Body of pancreas (tissue), 4 donors: ENCODE data around the gene PPIL4. TPM values are rescaled to one million over a fixed set of nuclear protein-coding genes. Genes with fewer than 3 reads are reported as not detected.

Experiments
- ATAC-seq: fragments of 150-250 bp; one replicate; pipeline ENCODE4 v1.9.1; 2016
- DNase-seq, 4 donors: peaks; one replicate each; pipeline ENCODE4 v3.0.0-alpha.2; 2019
- H3K27ac ChIP-seq, 4 donors: fragments of 200-600 bp; sonication (generic); 1 replicate in 3 of 4; 2 replicates in 1 of 4; pipeline versions ENCODE4 v1.5.1 to v1.6.1; 2016 to 2019; ENCODE audit warnings: mild to moderate bottlenecking in 1 of 4, mixed read lengths in 1 of 4, moderate library complexity in 1 of 4
- H3K27me3 ChIP-seq, 2 donors: fragments of 200-600 bp; sonication (generic); one replicate each; pipeline ENCODE4 v1.6.0; 2016; ENCODE audit warnings: mild to moderate bottlenecking in 1 of 2
- H3K36me3 ChIP-seq, 2 donors: fragments of 200-600 bp; sonication (generic); replicated peaks in 1 of 2; 2 replicates each; pipeline ENCODE4 v1.5.1; 2016; ENCODE audit warnings: low read depth in 2 of 2; ENCODE audit not compliant: insufficient read depth in 1 of 2
- H3K4me1 ChIP-seq: fragments of 200-600 bp; sonication (generic); one replicate; pipeline ENCODE4 v1.6.0; 2016
- H3K4me3 ChIP-seq, 2 donors: fragments of 200-600 bp; sonication (generic); 1 replicate in 1 of 2; 2 replicates in 1 of 2; pipeline ENCODE4 v1.5.1; 2016 to 2019
- H3K9me3 ChIP-seq, 3 donors: fragments of 200-600 bp; sonication (generic); 1 replicate in 2 of 3; 2 replicates in 1 of 3; pipeline ENCODE4 v1.5.1; 2016
- POLR2A ChIP-seq, 3 donors: fragments of 450-650 bp; IDR thresholded peaks; one replicate each; pipeline ENCODE4 v1.6.1; 2016; ENCODE audit warnings: antibody characterized with exemption in 3 of 3, mild to moderate bottlenecking in 2 of 3
- WGBS, 2 donors: methylation state at CpG; one replicate each; pipeline ENCODE4 v1.1.5; 2017; 5-methylcytosine and 5-hydroxymethylcytosine counted together
- intact Hi-C: fragments of 100-400 bp; cut with DNase I; formaldehyde crosslinking; loops from one replicate; pipeline ENCODE4 v1.15.1; 2023
- total RNA-seq, 2 donors: library from RNA; depleted of rRNA; stranded (reverse); fragments of >200 nt; gene quantifications; one replicate each; pipeline ENCODE4 v1.1.0, GENCODE V29; 2016
- TF ChIP-seq, protein P1 (sequence below), 7 experiments: fragments of 450-650 bp in 4 of 7; fragments of 200-600 bp in 3 of 7; sonication (generic) in 3 of 7; IDR thresholded peaks; one replicate each; pipeline ENCODE4 v1.5.1; 2016 to 2019; ENCODE audit warnings: antibody characterized with exemption in 7 of 7

The PPIL4 gene
- total RNA-seq, 2 donors from 2014 or later = 14.5 to 24.1 TPM

DNA sequence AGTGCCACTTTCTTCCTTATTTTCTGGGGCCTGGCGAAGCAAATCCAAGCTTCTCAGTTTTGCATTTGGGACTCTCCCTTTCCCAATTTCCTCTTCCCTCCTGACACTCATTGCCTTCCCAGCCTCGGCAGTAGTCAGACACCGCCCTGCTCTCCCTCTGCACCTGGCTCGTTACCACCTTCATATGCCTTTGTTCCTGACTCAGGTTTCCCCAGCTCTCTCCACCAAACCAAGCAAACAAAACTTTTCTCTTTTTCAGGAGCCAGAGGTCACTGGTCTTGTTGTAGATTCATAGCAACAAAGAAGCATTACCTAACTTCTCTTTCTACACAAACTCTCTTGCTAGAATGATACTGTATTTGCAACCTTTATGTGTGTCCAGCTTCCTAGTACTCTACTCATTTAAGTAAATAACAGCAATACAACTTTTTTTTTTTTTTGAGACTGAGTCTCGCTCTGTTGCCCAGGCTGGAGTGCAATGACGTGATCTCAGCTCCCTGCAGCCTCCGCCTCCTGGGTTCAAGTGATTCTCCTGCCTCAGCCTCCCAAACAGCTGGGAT, 52.0 kb downstream of the PPIL4 start:
- no peak overlapping the region for H3K27ac ChIP-seq
- TF ChIP-seq, protein P1, sequence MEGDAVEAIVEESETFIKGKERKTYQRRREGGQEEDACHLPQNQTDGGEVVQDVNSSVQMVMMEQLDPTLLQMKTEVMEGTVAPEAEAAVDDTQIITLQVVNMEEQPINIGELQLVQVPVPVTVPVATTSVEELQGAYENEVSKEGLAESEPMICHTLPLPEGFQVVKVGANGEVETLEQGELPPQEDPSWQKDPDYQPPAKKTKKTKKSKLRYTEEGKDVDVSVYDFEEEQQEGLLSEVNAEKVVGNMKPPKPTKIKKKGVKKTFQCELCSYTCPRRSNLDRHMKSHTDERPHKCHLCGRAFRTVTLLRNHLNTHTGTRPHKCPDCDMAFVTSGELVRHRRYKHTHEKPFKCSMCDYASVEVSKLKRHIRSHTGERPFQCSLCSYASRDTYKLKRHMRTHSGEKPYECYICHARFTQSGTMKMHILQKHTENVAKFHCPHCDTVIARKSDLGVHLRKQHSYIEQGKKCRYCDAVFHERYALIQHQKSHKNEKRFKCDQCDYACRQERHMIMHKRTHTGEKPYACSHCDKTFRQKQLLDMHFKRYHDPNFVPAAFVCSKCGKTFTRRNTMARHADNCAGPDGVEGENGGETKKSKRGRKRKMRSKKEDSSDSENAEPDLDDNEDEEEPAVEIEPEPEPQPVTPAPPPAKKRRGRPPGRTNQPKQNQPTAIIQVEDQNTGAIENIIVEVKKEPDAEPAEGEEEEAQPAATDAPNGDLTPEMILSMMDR (IDR thresholded peaks at IDR 0.05) = no peak
- no peak for TF ChIP-seq POLR2A (IDR thresholded peaks at IDR 0.05)
- no peak for ATAC-seq

DNA sequence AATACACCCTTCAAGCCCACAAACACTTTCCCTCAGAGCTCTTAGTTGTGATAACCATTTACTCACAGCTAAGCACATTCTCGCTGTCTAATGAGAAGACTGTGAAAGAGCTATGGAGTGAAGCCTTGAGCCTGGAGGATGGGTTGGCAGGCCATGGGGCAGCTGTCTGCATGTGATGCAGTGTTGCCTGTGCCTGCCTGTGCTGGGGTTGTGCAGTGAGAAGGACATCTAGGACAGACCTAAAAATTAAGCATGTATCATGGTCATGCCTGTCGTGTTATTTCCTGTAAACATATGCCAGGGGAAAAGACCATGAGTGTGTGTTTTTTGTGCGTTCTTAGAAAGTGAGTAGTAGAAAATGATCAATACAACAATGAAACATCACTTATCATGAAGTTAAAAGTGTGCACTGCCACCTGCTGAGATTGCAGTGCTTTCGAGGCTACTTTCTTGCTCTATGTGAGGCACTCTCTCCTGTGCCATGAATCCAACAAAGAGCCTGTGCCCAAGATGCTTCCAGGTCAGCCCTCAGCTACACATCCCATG, 53.0 kb downstream of the PPIL4 start:
- intact Hi-C loops = no loop called here
- Histone ChIP-seq H3K27me3 (no peaks in the 10 kb centered on the region), H3K27ac (no peak overlapping the region), H3K9me3 (no peaks in the 10 kb centered on the region), H3K4me1 (no peaks in the 10 kb centered on the region), H3K36me3 (no peaks in the 10 kb centered on the region), H3K4me3 (no peak overlapping the region)
- ATAC-seq = no peak
- no peak for TF ChIP-seq POLR2A (IDR thresholded peaks at IDR 0.05)
- TF ChIP-seq, protein P1 (IDR thresholded peaks at IDR 0.05) = no peak
- DNase-seq = no peak
- WGBS, 2 donors = 71 to 80% methylated on average over 4 of the region's 4 CpGs

More for the DNA sequence above, 52.0 kb downstream of the PPIL4 start:
- H3K36me3 ChIP-seq = no peaks in the 10 kb centered on the region
- no peaks in the 10 kb centered on the region for H3K9me3 ChIP-seq
- DNase-seq = no peak
- intact Hi-C loops = no loop called here
- H3K27me3 ChIP-seq = no peaks in the 10 kb centered on the region
- no peaks in the 10 kb centered on the region for H3K4me1 ChIP-seq
- H3K4me3 ChIP-seq = no peak overlapping the region
- WGBS, 2 donors = 77 to 90% methylated on average over 7 of the region's 7 CpGs

DNA sequence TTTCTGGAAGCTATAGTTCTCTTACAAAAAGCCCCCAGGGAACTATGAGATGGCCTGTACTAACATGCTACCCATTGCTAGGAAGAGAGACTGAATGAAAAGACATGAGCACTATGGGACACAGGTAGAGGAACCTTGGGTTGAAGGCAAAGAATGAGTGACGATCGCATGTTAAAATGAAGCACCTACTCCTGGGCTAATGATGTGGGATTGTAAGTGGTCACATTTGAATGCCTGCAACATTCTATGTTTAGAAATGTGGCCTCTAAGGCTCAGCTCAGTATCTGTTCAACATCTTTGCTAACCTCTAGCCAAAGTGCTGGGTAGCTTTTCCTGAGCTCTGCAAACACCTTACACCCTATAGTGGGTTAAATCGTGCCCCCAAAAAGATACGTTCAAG, 55.9 kb downstream of the PPIL4 start:
- WGBS, 2 donors = 82 to 92% methylated on average over 4 of the region's 4 CpGs
- TF ChIP-seq POLR2A (IDR thresholded peaks at IDR 0.05) = no peak
- TF ChIP-seq, protein P1 (IDR thresholded peaks at IDR 0.05) = no peak
- no peak overlapping the region for H3K4me3 ChIP-seq
- H3K36me3 ChIP-seq = no peaks in the 10 kb centered on the region
- ATAC-seq (no peak), DNase-seq (no peak)
- H3K9me3 ChIP-seq = no peaks in the 10 kb centered on the region
- H3K4me1 ChIP-seq = no peaks in the 10 kb centered on the region
- no peaks in the 10 kb centered on the region for H3K27me3 ChIP-seq
- H3K27ac ChIP-seq = no peak overlapping the region
- intact Hi-C loops = no loop called here

DNA sequence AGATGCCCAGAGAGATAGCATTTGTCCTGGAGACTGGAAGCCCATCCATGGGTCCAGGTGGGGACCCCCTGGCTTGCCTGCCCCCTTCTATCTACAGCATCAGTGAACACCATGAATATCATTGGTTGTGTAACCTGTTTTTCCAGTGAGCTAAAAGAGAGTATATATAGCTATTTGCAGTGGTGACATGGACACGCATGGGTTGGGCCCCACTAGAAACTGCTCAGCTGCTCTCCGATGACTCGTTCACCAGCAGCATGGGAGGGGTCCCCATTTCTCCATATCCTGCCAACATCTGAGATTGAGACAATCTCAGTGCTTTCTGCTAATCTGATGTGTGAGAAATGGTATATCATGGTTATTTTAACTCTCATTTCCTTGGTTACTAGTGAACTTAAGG, 57.0 kb downstream of the PPIL4 start:
- ATAC-seq (no peak), DNase-seq (no peak)
- no peak overlapping the region for H3K4me3 ChIP-seq
- WGBS, 2 donors = 80 to 87% methylated on average over 3 of the region's 3 CpGs
- intact Hi-C loops = no loop called here
- TF ChIP-seq POLR2A (IDR thresholded peaks at IDR 0.05) = no peak
- TF ChIP-seq, protein P1 (IDR thresholded peaks at IDR 0.05) = no peak
- no peaks in the 10 kb centered on the region for H3K4me1 ChIP-seq
- no peak overlapping the region for H3K27ac ChIP-seq
- no peaks in the 10 kb centered on the region for H3K9me3 ChIP-seq
- H3K27me3 ChIP-seq = no peaks in the 10 kb centered on the region
- no peaks in the 10 kb centered on the region for H3K36me3 ChIP-seq

DNA sequence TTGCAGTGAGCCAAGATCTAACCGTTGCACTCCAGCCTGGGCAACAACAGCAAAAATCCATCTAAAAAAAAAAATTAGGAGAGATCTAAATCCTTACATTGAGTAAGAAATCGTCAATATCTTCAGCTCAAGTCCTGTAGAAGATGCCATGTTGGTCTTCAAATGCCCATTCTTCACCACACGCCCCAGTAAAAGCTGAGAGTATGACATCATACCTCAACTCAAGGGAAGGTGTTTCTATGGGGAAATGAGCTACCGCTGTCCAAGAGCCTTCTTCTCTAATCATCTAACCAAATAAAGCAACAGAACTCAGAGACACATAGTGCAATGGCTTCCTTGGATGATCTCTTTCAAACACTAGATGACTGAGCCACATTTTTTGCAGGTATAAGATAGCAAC, 58.5 kb downstream of the PPIL4 start:
- no peak for ATAC-seq

More for the DNA sequence above, 58.5 kb downstream of the PPIL4 start:
- Histone ChIP-seq H3K4me1 (no peaks in the 10 kb centered on the region), H3K9me3 (no peaks in the 10 kb centered on the region), H3K4me3 (no peak overlapping the region), H3K27ac (no peak overlapping the region), H3K36me3 (no peaks in the 10 kb centered on the region), H3K27me3 (no peaks in the 10 kb centered on the region)
- DNase-seq = no peak
- TF ChIP-seq, protein P1 (IDR thresholded peaks at IDR 0.05) = no peak
- TF ChIP-seq POLR2A (IDR thresholded peaks at IDR 0.05) = no peak
- WGBS, 2 donors = 87 to 92% methylated on average over 4 of the region's 4 CpGs
- intact Hi-C loops = no loop called here
